Vagina (tissue), 2 donors: ENCODE measurements around the gene KRT73.
"Not testable (repeated sequence)": the region's sequence is repeated elsewhere in the genome, so short reads cannot be mapped to it uniquely, and the experiment has no call there.

Experiments used
- POLR2AphosphoS5 ChIP-seq, 2 donors: sonication (generic); formaldehyde crosslinking; IDR thresholded peaks; one replicate each; pipeline ENCODE4 v1.9.0; 2017; ENCODE audit warnings: antibody characterized with exemption in 2 of 2, mild to moderate bottlenecking in 2 of 2, low read depth in 1 of 2; ENCODE audit not compliant: insufficient read depth in 1 of 2
- TF ChIP-seq, protein P1 (sequence below), 3 experiments: fragments of 450-650 bp in 2 of 3; fragments of 200-600 bp in 1 of 3; sonication (generic) in 1 of 3; IDR thresholded peaks; one replicate each; pipeline ENCODE4 v1.5.1; 2017 to 2019; ENCODE audit warnings: antibody characterized with exemption in 3 of 3, mild to moderate bottlenecking in 2 of 3, moderate library complexity in 2 of 3

DNA sequence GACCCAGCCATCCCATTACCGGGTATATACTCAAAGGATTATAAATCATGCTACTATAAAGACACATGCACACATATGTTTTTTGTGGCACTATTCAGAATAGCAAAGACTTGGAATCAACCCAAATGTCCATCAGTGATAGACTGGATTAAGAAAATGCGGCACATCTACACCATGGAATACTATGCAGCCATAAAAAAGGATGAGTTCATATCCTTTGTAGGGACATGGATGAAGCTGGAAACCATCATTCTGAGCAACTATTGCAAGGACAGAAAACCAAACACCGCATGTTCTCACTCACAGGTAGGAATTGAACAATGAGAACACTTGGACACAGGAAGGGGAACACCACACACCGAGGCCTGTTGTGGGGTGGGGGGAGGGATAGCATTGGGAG is 24.1 kb downstream of the KRT73 start:
- TF ChIP-seq, protein P1, sequence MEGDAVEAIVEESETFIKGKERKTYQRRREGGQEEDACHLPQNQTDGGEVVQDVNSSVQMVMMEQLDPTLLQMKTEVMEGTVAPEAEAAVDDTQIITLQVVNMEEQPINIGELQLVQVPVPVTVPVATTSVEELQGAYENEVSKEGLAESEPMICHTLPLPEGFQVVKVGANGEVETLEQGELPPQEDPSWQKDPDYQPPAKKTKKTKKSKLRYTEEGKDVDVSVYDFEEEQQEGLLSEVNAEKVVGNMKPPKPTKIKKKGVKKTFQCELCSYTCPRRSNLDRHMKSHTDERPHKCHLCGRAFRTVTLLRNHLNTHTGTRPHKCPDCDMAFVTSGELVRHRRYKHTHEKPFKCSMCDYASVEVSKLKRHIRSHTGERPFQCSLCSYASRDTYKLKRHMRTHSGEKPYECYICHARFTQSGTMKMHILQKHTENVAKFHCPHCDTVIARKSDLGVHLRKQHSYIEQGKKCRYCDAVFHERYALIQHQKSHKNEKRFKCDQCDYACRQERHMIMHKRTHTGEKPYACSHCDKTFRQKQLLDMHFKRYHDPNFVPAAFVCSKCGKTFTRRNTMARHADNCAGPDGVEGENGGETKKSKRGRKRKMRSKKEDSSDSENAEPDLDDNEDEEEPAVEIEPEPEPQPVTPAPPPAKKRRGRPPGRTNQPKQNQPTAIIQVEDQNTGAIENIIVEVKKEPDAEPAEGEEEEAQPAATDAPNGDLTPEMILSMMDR (IDR thresholded peaks at IDR 0.05): not testable (repeated sequence)
- not testable (repeated sequence) for TF ChIP-seq POLR2AphosphoS5 (IDR thresholded peaks at IDR 0.05; ENCODE audit: insufficient read depth in 1 of 2, low read depth in 1 of 2)
